Mammary epithelial cell (primary cell): ENCODE results near the gene VARS1.

Experiments
- CTCF ChIP-seq, 2 donors: IDR thresholded peaks in 1 of 2; conservative IDR thresholded peaks in 1 of 2; 2 replicates each; pipeline ENCODE4 v1.5.1; 2011 to 2012; ENCODE audit warnings: inconsistent platforms in 2 of 2, low read length in 2 of 2, mild to moderate bottlenecking in 2 of 2, control low read depth in 1 of 2, low read depth in 1 of 2; ENCODE audit not compliant: insufficient read depth in 1 of 2; ENCODE audit errors: extremely low read depth in 1 of 2
- EZH2 ChIP-seq: IDR thresholded peaks from 2 replicates; pipeline ENCODE4 v1.6.1; 2012; ENCODE audit warnings: low read length, inconsistent platforms, borderline replicate concordance

GRCh38 chr6:31778999-31779885 lies 16.3 kb downstream of the VARS1 start:
- TF ChIP-seq CTCF (conservative IDR thresholded peaks at IDR 0.05 in 1 of 2, IDR thresholded peaks at IDR 0.05 in 1 of 2; ENCODE audit: extremely low read depth in 1 of 2, insufficient read depth in 1 of 2, low read depth in 1 of 2, low read length in 2 of 2) (no peak), EZH2 (no peak)
